GM23338 (cell line): Measurements from ENCODE around the gene IL13RA2.

Source experiments
- CREB1 ChIP-seq: fragments of 250-450 bp; sonication (Bioruptor Pico); IDR thresholded peaks from 2 replicates; pipeline ENCODE4 v1.5.0; 2020; ENCODE audit warnings: low read depth, mild to moderate bottlenecking, moderate library complexity
- CTCF ChIP-seq, 2 experiments: fragments of 200-600 bp in 1 of 2; sonication (generic) in 1 of 2; conservative IDR thresholded peaks; 2 replicates each; pipeline versions ENCODE4 v1.5.1 to v1.6.1; 2016 to 2017; ENCODE audit warnings: antibody characterized with exemption in 2 of 2, low read depth in 2 of 2, mild to moderate bottlenecking in 2 of 2, moderate library complexity in 1 of 2
- EZH2 ChIP-seq: fragments of 200-600 bp; sonication (generic); IDR thresholded peaks from one replicate; pipeline ENCODE4 v1.8.0; 2017; ENCODE audit warnings: antibody characterized with exemption, mild to moderate bottlenecking, low read depth; ENCODE audit not compliant: unreplicated experiment
- EZH2phosphoT487 ChIP-seq: fragments of 200-600 bp; sonication (generic); IDR thresholded peaks from one replicate; pipeline ENCODE4 v1.8.1; 2018; ENCODE audit warnings: antibody characterized with exemption; ENCODE audit not compliant: unreplicated experiment
- JUNB ChIP-seq: IDR thresholded peaks from one replicate; pipeline ENCODE4 v1.6.1; 2016; ENCODE audit warnings: antibody characterized with exemption; ENCODE audit not compliant: unreplicated experiment
- NANOG ChIP-seq: IDR thresholded peaks from 2 replicates; pipeline ENCODE4 v1.6.1; 2016; ENCODE audit warnings: antibody characterized with exemption, borderline replicate concordance
- POLR2AphosphoS5 ChIP-seq: IDR thresholded peaks from 2 replicates; pipeline ENCODE4 v1.6.1; 2016; ENCODE audit warnings: antibody characterized with exemption, low read depth
- REST ChIP-seq: IDR thresholded peaks from one replicate; pipeline ENCODE4 v1.6.1; 2018; ENCODE audit warnings: antibody characterized with exemption; ENCODE audit not compliant: unreplicated experiment

- no peak for TF ChIP-seq CTCF (conservative IDR thresholded peaks at IDR 0.05; ENCODE audit: low read depth in 2 of 2)
- no peak for TF ChIP-seq EZH2
- no peak for TF ChIP-seq NANOG
- TF ChIP-seq REST = no peak
- TF ChIP-seq CREB1 (CRISPR knock-in tag) = no peak
- no peak for TF ChIP-seq JUNB
- no peak for TF ChIP-seq EZH2phosphoT487
- TF ChIP-seq POLR2AphosphoS5 = no peak
Observed at GRCh38 chrX:115023811-115024210, 6.4 kb upstream of the IL13RA2 start.
